ENCODE data around the gene CLNK.
"Not testable (repeated sequence)": the region's sequence is repeated elsewhere in the genome, so short reads cannot be mapped to it uniquely, and the experiment has no call there.

Gene CLNK

GRCh38 chr4:10577508-10578426 is 106.8 kb downstream of the CLNK start:
- DNase-seq (ENCODE audit: low read depth in 3 of 3) = no peak

GRCh38 chr4:10577018-10577417 is 107.5 kb downstream of the CLNK start:
- DNase-seq (ENCODE audit: low read depth in 3 of 3) = no peak

GRCh38 chr4:10576236-10576635 is 108.3 kb downstream of the CLNK start:
- no peak for DNase-seq (ENCODE audit: low read depth in 3 of 3)

- DNase-seq (ENCODE audit: low read depth in 3 of 3) = no peak
Observed at GRCh38 chr4:10575414-10575813, 109.2 kb downstream of the CLNK start.

- DNase-seq (ENCODE audit: low read depth in 3 of 3) = not testable (repeated sequence)
Observed at GRCh38 chr4:10574553-10574952, 110.0 kb downstream of the CLNK start.

GRCh38 chr4:10571909-10572308 is 112.7 kb downstream of the CLNK start:
- no peak for DNase-seq (ENCODE audit: low read depth in 3 of 3)

GRCh38 chr4:10569491-10569890 is 115.1 kb downstream of the CLNK start:
- DNase-seq (ENCODE audit: low read depth in 3 of 3) = no peak

GRCh38 chr4:10567766-10568165 is 116.8 kb downstream of the CLNK start:
- no peak for DNase-seq (ENCODE audit: low read depth in 3 of 3)

- DNase-seq (ENCODE audit: low read depth in 3 of 3) = no peak
Observed at GRCh38 chr4:10565166-10565780, 119.3 kb downstream of the CLNK start.

GRCh38 chr4:10554694-10555093 is 129.9 kb downstream of the CLNK start:
- peak in 2 of 3 experiments; percentile 9 to 30 for DNase-seq (ENCODE audit: low read depth in 3 of 3)

GRCh38 chr4:10554121-10554520 is 130.4 kb downstream of the CLNK start:
- no peak for DNase-seq (ENCODE audit: low read depth in 3 of 3)

GRCh38 chr4:10552591-10553280 is 131.8 kb downstream of the CLNK start:
- no peak for DNase-seq (ENCODE audit: low read depth in 3 of 3)

GRCh38 chr4:10535912-10536311 is 148.7 kb downstream of the CLNK start:
- DNase-seq (ENCODE audit: low read depth in 3 of 3) = no peak

- DNase-seq (ENCODE audit: low read depth in 3 of 3) = no peak
Observed at GRCh38 chr4:10534820-10535219, 149.7 kb downstream of the CLNK start.

GRCh38 chr4:10532155-10532554 is 152.4 kb downstream of the CLNK start:
- no peak for DNase-seq (ENCODE audit: low read depth in 3 of 3)

- DNase-seq (ENCODE audit: low read depth in 3 of 3) = no peak
Observed at GRCh38 chr4:10530137-10530786, 154.3 kb downstream of the CLNK start.

- no peak for DNase-seq (ENCODE audit: low read depth in 3 of 3)
Observed at GRCh38 chr4:10529291-10530136, 155.1 kb downstream of the CLNK start.

- DNase-seq (ENCODE audit: low read depth in 3 of 3) = no peak
Observed at GRCh38 chr4:10527438-10527837, 157.1 kb downstream of the CLNK start.

- DNase-seq (ENCODE audit: low read depth in 3 of 3) = no peak
Observed at GRCh38 chr4:10526429-10527222, 157.9 kb downstream of the CLNK start.

GRCh38 chr4:10524196-10524833 is 160.3 kb downstream of the CLNK start:
- DNase-seq (ENCODE audit: low read depth in 3 of 3) = no peak
